Body of pancreas (tissue), 4 donors: ENCODE data around the gene CEP89. TPM values are rescaled to one million over a fixed set of nuclear protein-coding genes. Genes with fewer than 3 reads are reported as not detected.
"Not testable (repeated sequence)": the region's sequence is repeated elsewhere in the genome, so short reads cannot be mapped to it uniquely, and the experiment has no call there.

ENCODE experiments used
- ATAC-seq: fragments of 150-250 bp; one replicate; pipeline ENCODE4 v1.9.1; 2016
- DNase-seq, 4 donors: peaks; one replicate each; pipeline ENCODE4 v3.0.0-alpha.2; 2019
- H3K27ac ChIP-seq, 4 donors: fragments of 200-600 bp; sonication (generic); 1 replicate in 3 of 4; 2 replicates in 1 of 4; pipeline versions ENCODE4 v1.5.1 to v1.6.1; 2016 to 2019; ENCODE audit warnings: mild to moderate bottlenecking in 1 of 4, mixed read lengths in 1 of 4, moderate library complexity in 1 of 4
- H3K27me3 ChIP-seq, 2 donors: fragments of 200-600 bp; sonication (generic); one replicate each; pipeline ENCODE4 v1.6.0; 2016; ENCODE audit warnings: mild to moderate bottlenecking in 1 of 2
- H3K36me3 ChIP-seq, 2 donors: fragments of 200-600 bp; sonication (generic); replicated peaks in 1 of 2; 2 replicates each; pipeline ENCODE4 v1.5.1; 2016; ENCODE audit warnings: low read depth in 2 of 2; ENCODE audit not compliant: insufficient read depth in 1 of 2
- H3K4me1 ChIP-seq: fragments of 200-600 bp; sonication (generic); one replicate; pipeline ENCODE4 v1.6.0; 2016
- H3K4me3 ChIP-seq, 2 donors: fragments of 200-600 bp; sonication (generic); 1 replicate in 1 of 2; 2 replicates in 1 of 2; pipeline ENCODE4 v1.5.1; 2016 to 2019
- H3K9me3 ChIP-seq, 3 donors: fragments of 200-600 bp; sonication (generic); 1 replicate in 2 of 3; 2 replicates in 1 of 3; pipeline ENCODE4 v1.5.1; 2016
- CTCF ChIP-seq, 7 experiments: fragments of 450-650 bp in 4 of 7; fragments of 200-600 bp in 3 of 7; sonication (generic) in 3 of 7; IDR thresholded peaks; one replicate each; pipeline ENCODE4 v1.5.1; 2016 to 2019; ENCODE audit warnings: antibody characterized with exemption in 7 of 7
- POLR2A ChIP-seq, 3 donors: fragments of 450-650 bp; IDR thresholded peaks; one replicate each; pipeline ENCODE4 v1.6.1; 2016; ENCODE audit warnings: antibody characterized with exemption in 3 of 3, mild to moderate bottlenecking in 2 of 3
- WGBS, 2 donors: methylation state at CpG; one replicate each; pipeline ENCODE4 v1.1.5; 2017; 5-methylcytosine and 5-hydroxymethylcytosine counted together
- intact Hi-C: fragments of 100-400 bp; cut with DNase I; formaldehyde crosslinking; loops from one replicate; pipeline ENCODE4 v1.15.1; 2023
- total RNA-seq, 2 donors: library from RNA; depleted of rRNA; stranded (reverse); fragments of >200 nt; gene quantifications; one replicate each; pipeline ENCODE4 v1.1.0, GENCODE V29; 2016

Gene CEP89
- total RNA-seq, 2 donors from 2014 or later = 7.8 to 8.6 TPM

GRCh38 chr19:32861596-32861995 lies 110.2 kb downstream of the CEP89 start:
- intact Hi-C loops = no loop called here
- no peaks in the 10 kb centered on the region for H3K4me1 ChIP-seq
- H3K27me3 ChIP-seq = no peaks in the 10 kb centered on the region
- WGBS, 2 donors = 91 to 97% methylated on average over 3 of the region's 3 CpGs
- H3K9me3 ChIP-seq = no peaks in the 10 kb centered on the region
- no peak for DNase-seq
- no peak for ATAC-seq
- no peak for TF ChIP-seq CTCF (IDR thresholded peaks at IDR 0.05)
- no peak for TF ChIP-seq POLR2A (IDR thresholded peaks at IDR 0.05)
- H3K4me3 ChIP-seq = no peak overlapping the region
- H3K27ac ChIP-seq = no peak overlapping the region
- no peaks in the 10 kb centered on the region for H3K36me3 ChIP-seq

GRCh38 chr19:32859591-32859990 lies 112.2 kb downstream of the CEP89 start:
- 89 to 92% methylated on average over 8 to 17 of the region's 19 CpGs for WGBS, 2 donors
- Histone ChIP-seq H3K4me3 (no peak overlapping the region), H3K27ac (no peak overlapping the region), H3K36me3 (no peaks in the 10 kb centered on the region), H3K9me3 (no peaks in the 10 kb centered on the region), H3K27me3 (no peaks in the 10 kb centered on the region), H3K4me1 (no peaks in the 10 kb centered on the region)
- ATAC-seq (no peak), DNase-seq (no peak)
- no peak for TF ChIP-seq CTCF (IDR thresholded peaks at IDR 0.05)
- TF ChIP-seq POLR2A (IDR thresholded peaks at IDR 0.05) = no peak
- intact Hi-C loops = no loop called here

- no peaks in the 10 kb centered on the region for H3K36me3 ChIP-seq
- WGBS, 2 donors = 85 to 90% methylated on average over 10 of the region's 10 CpGs
Observed at GRCh38 chr19:32858559-32858958, 113.2 kb downstream of the CEP89 start.

GRCh38 chr19:32858155-32858554 lies 113.6 kb downstream of the CEP89 start:
- TF ChIP-seq POLR2A (IDR thresholded peaks at IDR 0.05) (no peak), CTCF (IDR thresholded peaks at IDR 0.05) (no peak)
- Histone ChIP-seq H3K27me3 (no peaks in the 10 kb centered on the region), H3K36me3 (no peaks in the 10 kb centered on the region), H3K4me3 (no peak overlapping the region), H3K9me3 (no peaks in the 10 kb centered on the region), H3K27ac (no peak overlapping the region), H3K4me1 (no peaks in the 10 kb centered on the region)
- 71 to 87% methylated on average over 10 to 13 of the region's 13 CpGs for WGBS, 2 donors
- intact Hi-C loops = no loop called here
- DNase-seq = no peak
- no peak for ATAC-seq

More at GRCh38 chr19:32858559-32858958, 113.2 kb downstream of the CEP89 start:
- no peaks in the 10 kb centered on the region for H3K9me3 ChIP-seq
- ATAC-seq (no peak), DNase-seq (no peak)
- H3K4me1 ChIP-seq = no peaks in the 10 kb centered on the region
- H3K4me3 ChIP-seq = no peak overlapping the region
- TF ChIP-seq POLR2A (IDR thresholded peaks at IDR 0.05) = no peak
- intact Hi-C loops = no loop called here
- no peak overlapping the region for H3K27ac ChIP-seq
- no peaks in the 10 kb centered on the region for H3K27me3 ChIP-seq

- H3K36me3 ChIP-seq = no peaks in the 10 kb centered on the region
- H3K27ac ChIP-seq = no peak overlapping the region
- no peak for TF ChIP-seq CTCF (IDR thresholded peaks at IDR 0.05)
- no peak for TF ChIP-seq POLR2A (IDR thresholded peaks at IDR 0.05)
- no peaks in the 10 kb centered on the region for H3K27me3 ChIP-seq
- DNase-seq = no peak
- ATAC-seq = no peak
- WGBS, 2 donors = 87 to 91% methylated on average over 5 of the region's 5 CpGs
- no peak overlapping the region for H3K4me3 ChIP-seq
- intact Hi-C loops = no loop called here
- no peaks in the 10 kb centered on the region for H3K9me3 ChIP-seq
- no peaks in the 10 kb centered on the region for H3K4me1 ChIP-seq
Observed at GRCh38 chr19:32857584-32857983, 114.2 kb downstream of the CEP89 start.

- 92 to 93% methylated on average over 7 of the region's 7 CpGs for WGBS, 2 donors
- ATAC-seq, H3K4me1 ChIP-seq, DNase-seq, intact Hi-C loops, H3K4me3 ChIP-seq, H3K27ac ChIP-seq, H3K27me3 ChIP-seq, H3K9me3 ChIP-seq, H3K36me3 ChIP-seq: not testable (repeated sequence)
Observed at GRCh38 chr19:32856818-32857217, 114.9 kb downstream of the CEP89 start.
